CD14-positive monocyte (primary cell): ENCODE measurements around the gene MRPS6. TPM values are rescaled to one million over a fixed set of nuclear protein-coding genes. Genes with fewer than 3 reads are reported as not detected.
A peak's percentile ranks its signal among the peaks of the same experiment; 100 is the strongest.

ENCODE experiments used
- DNase-seq, 3 donors: peaks; one replicate each; pipeline ENCODE4 v3.0.0-alpha.2; 2011 to 2022
- H2AFZ ChIP-seq: 2 replicates; pipeline ENCODE4 v1.6.0; 2012; ENCODE audit warnings: mild to moderate bottlenecking, low read depth, low read length, inconsistent platforms; ENCODE audit not compliant: insufficient read depth, poor library complexity, severe bottlenecking
- H3K27ac ChIP-seq, 2 donors: 1 replicate in 1 of 2; 2 replicates in 1 of 2; pipeline ENCODE4 v1.5.1; 2012 to 2013; ENCODE audit warnings: low read length in 2 of 2, control low read depth in 1 of 2, inconsistent platforms in 1 of 2, low read depth in 1 of 2, mild to moderate bottlenecking in 1 of 2
- H3K27me3 ChIP-seq, 2 donors: one replicate each; pipeline versions ENCODE4 v1.6.0 to v1.6.1; 2011 to 2013; ENCODE audit warnings: low read length in 2 of 2; ENCODE audit not compliant: control insufficient read depth in 2 of 2, insufficient read depth in 2 of 2
- H3K36me3 ChIP-seq, 2 donors: replicated peaks in 1 of 2; 1 replicate in 1 of 2; 2 replicates in 1 of 2; pipeline versions ENCODE4 v1.5.1 to v1.6.1; 2012 to 2013; ENCODE audit warnings: low read length in 2 of 2, control low read depth in 1 of 2, inconsistent platforms in 1 of 2, mild to moderate bottlenecking in 1 of 2; ENCODE audit not compliant: insufficient read depth in 2 of 2, control insufficient read depth in 1 of 2
- H3K4me1 ChIP-seq, 2 donors: 1 replicate in 1 of 2; 2 replicates in 1 of 2; pipeline versions ENCODE4 v1.5.1 to v1.6.1; 2012 to 2013; ENCODE audit warnings: low read length in 2 of 2, control low read depth in 1 of 2, inconsistent platforms in 1 of 2, mild to moderate bottlenecking in 1 of 2, moderate library complexity in 1 of 2; ENCODE audit not compliant: insufficient read depth in 2 of 2, control insufficient read depth in 1 of 2
- H3K4me2 ChIP-seq: replicated peaks from 2 replicates; pipeline ENCODE3; 2012; ENCODE audit warnings: low read length, moderate library complexity, mild to moderate bottlenecking; ENCODE audit not compliant: poor library complexity, severe bottlenecking; ENCODE audit errors: extremely low read depth
- H3K4me3 ChIP-seq, 3 experiments: fragments of 200-600 bp in 1 of 3; sonication (generic) in 1 of 3; replicated peaks in 1 of 3; 1 replicate in 2 of 3; 2 replicates in 1 of 3; pipeline ENCODE4 v1.5.1; 2011 to 2013; ENCODE audit warnings: low read length in 3 of 3, mild to moderate bottlenecking in 3 of 3, control low read depth in 2 of 3, low read depth in 2 of 3, inconsistent platforms in 1 of 3, moderate library complexity in 1 of 3
- H3K79me2 ChIP-seq: 2 replicates; pipeline ENCODE4 v1.6.0; 2012; ENCODE audit warnings: mild to moderate bottlenecking, control low read depth, inconsistent platforms, low read length, moderate library complexity; ENCODE audit not compliant: insufficient read depth
- H3K9ac ChIP-seq: 2 replicates; pipeline ENCODE4 v1.6.0; 2017; ENCODE audit warnings: low read length, mild to moderate bottlenecking; ENCODE audit not compliant: insufficient read depth, poor library complexity, severe bottlenecking
- H3K9me3 ChIP-seq, 2 donors: replicated peaks in 1 of 2; 1 replicate in 1 of 2; 2 replicates in 1 of 2; pipeline versions ENCODE4 v1.5.1 to v1.6.1; 2012 to 2013; ENCODE audit warnings: low read length in 2 of 2, control low read depth in 1 of 2; ENCODE audit not compliant: control insufficient read depth in 1 of 2, insufficient read depth in 1 of 2
- H4K20me1 ChIP-seq: 2 replicates; pipeline ENCODE4 v1.6.0; 2012; ENCODE audit warnings: mild to moderate bottlenecking, low read length, control low read depth, moderate library complexity; ENCODE audit not compliant: insufficient read depth
- H3K27ac Mint-ChIP-seq, 7 donors: one replicate each; pipeline ENCODE4 v1.8.0; 2020; ENCODE audit warnings: mild to moderate bottlenecking in 7 of 7, mixed read lengths in 7 of 7, moderate library complexity in 6 of 7, inconsistent platforms in 2 of 7
- H3K27me3 Mint-ChIP-seq, 3 donors: one replicate each; pipeline ENCODE4 v1.8.0; 2021 to 2022; ENCODE audit warnings: low read depth in 3 of 3, mild to moderate bottlenecking in 3 of 3, mixed read lengths in 3 of 3, moderate library complexity in 3 of 3, inconsistent platforms in 1 of 3
- H3K36me3 Mint-ChIP-seq, 2 donors: one replicate each; pipeline ENCODE4 v1.8.0; 2020; ENCODE audit warnings: mixed read lengths in 2 of 2, inconsistent platforms in 1 of 2, mild to moderate bottlenecking in 1 of 2
- H3K4me1 Mint-ChIP-seq: one replicate; pipeline ENCODE4 v1.8.0; 2020; ENCODE audit warnings: mild to moderate bottlenecking, mixed read lengths
- H3K4me3 Mint-ChIP-seq, 2 donors: one replicate each; pipeline ENCODE4 v1.8.0; 2020; ENCODE audit warnings: mild to moderate bottlenecking in 2 of 2, mixed read lengths in 2 of 2, moderate library complexity in 1 of 2
- H3K9me3 Mint-ChIP-seq, 7 donors: one replicate each; pipeline ENCODE4 v1.8.0; 2020 to 2022; ENCODE audit warnings: mixed read lengths in 7 of 7, mild to moderate bottlenecking in 6 of 7, moderate library complexity in 6 of 7, inconsistent platforms in 2 of 7
- WGBS: methylation state at CpG from one replicate; pipeline ENCODE4 v1.1.5; 2013; ENCODE audit warnings: missing lambda C conversion rate; ENCODE audit not compliant: insufficient coverage; 5-methylcytosine and 5-hydroxymethylcytosine counted together
- intact Hi-C, 2 donors: fragments of 100-400 bp; cut with micrococcal nuclease; formaldehyde crosslinking; loops; one replicate each; pipeline versions ENCODE4 v1.15.0 to v1.15.1; 2023
- polyA plus RNA-seq, 3 donors: library from polyadenylated mRNA; depleted of rRNA in 1 of 3; unstranded in 2 of 3; stranded (reverse) in 1 of 3; fragments of 300-500 nt in 2 of 3; fragments of >200 nt in 1 of 3; fragmentation: Illumina TruSeq in 2 of 3; gene quantifications; 1 replicate in 2 of 3; 2 replicates in 1 of 3; pipeline ENCODE4 v1.2.3, GENCODE V29; 2012 to 2021
- TF ChIP-seq, protein P1 (sequence below): fragments of 200-600 bp; IDR thresholded peaks from one replicate; pipeline ENCODE4 v1.8.0; 2022; ENCODE audit warnings: antibody characterized with exemption, mild to moderate bottlenecking

Gene MRPS6
- polyA plus RNA-seq, 3 donors, result 29.8 to 124 (median 101) TPM

DNA sequence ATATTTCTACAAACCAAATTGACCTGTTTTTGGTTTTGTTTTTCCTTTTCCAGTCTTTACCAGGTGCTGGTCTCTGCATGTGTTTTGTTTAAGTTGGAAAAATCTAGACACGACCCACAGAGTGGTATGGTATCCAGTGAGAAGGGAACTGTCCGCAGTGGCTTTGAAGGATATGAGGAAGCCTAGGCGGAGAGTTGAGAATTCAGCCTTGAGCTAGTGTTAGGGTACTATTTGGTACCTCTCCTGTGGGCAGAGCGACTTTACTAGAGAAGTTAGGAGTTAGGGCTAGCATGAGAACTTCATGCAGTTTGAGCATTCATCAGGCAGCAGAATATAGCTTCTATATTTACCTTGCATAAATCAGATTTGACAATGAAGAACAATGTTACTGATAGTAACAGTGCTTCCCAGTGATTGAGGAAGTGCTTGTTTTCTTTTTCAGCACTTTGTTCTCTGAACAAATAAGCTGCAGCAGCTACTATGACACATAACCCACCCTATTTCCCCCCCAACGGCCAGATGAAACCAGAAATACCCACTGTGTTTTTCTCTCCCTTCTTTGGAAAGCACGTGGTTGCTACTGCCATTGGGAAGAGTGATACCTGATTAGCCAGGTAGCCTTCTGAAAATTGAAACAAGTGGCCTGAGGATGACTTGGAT lies 19.0 kb downstream of the MRPS6 start:
- Mint-ChIP-seq H3K4me1 (peaks cover 18% of the 10 kb centered on the region), H3K4me3 (no peak overlapping the region), H3K36me3 (peaks cover 29 to 39% of the 10 kb centered on the region in 2 donors), H3K9me3 (no peaks in the 10 kb centered on the region), H3K27me3 (no peaks in the 10 kb centered on the region), H3K27ac (peak overlapping the region in 2 of 7 donors; percentile 56 to 73)
- TF ChIP-seq, protein P1, sequence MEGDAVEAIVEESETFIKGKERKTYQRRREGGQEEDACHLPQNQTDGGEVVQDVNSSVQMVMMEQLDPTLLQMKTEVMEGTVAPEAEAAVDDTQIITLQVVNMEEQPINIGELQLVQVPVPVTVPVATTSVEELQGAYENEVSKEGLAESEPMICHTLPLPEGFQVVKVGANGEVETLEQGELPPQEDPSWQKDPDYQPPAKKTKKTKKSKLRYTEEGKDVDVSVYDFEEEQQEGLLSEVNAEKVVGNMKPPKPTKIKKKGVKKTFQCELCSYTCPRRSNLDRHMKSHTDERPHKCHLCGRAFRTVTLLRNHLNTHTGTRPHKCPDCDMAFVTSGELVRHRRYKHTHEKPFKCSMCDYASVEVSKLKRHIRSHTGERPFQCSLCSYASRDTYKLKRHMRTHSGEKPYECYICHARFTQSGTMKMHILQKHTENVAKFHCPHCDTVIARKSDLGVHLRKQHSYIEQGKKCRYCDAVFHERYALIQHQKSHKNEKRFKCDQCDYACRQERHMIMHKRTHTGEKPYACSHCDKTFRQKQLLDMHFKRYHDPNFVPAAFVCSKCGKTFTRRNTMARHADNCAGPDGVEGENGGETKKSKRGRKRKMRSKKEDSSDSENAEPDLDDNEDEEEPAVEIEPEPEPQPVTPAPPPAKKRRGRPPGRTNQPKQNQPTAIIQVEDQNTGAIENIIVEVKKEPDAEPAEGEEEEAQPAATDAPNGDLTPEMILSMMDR, result no peak
- WGBS, result no CpG with 5 or more reads among the region's 6 CpGs
- Histone ChIP-seq H3K9me3 (no peaks in the 10 kb centered on the region), H3K79me2 (peaks cover 79% of the 10 kb centered on the region), H3K36me3 (peaks cover 15 to 40% of the 10 kb centered on the region in 2 donors), H4K20me1 (peaks cover 87% of the 10 kb centered on the region), H2AFZ (no peak overlapping the region), H3K27me3 (no peaks in the 10 kb centered on the region), H3K4me2 (no peak overlapping the region), H3K27ac (peak overlapping the region in 1 of 2 donors; percentile 22), H3K9ac (no peak overlapping the region), H3K4me1 (peaks cover 3 to 7% of the 10 kb centered on the region in 2 donors), H3K4me3 (no peak overlapping the region)
- intact Hi-C loops, result no loop called here
- DNase-seq, result peak in 2 of 3 donors; percentile 8 to 9

DNA sequence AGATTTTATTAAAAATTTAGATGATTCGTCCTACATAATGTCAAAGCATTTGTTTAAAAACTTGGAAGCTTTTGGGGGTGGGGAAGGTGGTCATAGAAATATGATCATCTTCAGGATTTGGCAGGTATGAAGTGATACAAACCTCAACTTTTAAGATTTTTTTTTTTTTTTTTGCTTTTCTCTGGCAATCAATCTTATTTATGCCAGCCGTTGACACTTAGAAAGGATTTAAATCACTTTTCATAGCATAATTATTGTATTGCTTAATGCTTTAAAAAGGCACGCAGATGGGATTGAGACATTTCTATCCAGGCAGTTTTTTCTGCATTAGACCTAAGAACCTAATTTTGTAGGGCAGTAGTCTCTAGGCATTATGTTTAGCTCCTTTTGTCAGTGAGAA lies 19.7 kb downstream of the MRPS6 start:
- Histone ChIP-seq H3K27me3 (no peaks in the 10 kb centered on the region), H3K4me3 (no peak overlapping the region), H3K36me3 (peaks cover 15 to 39% of the 10 kb centered on the region in 2 donors), H2AFZ (no peak overlapping the region), H4K20me1 (peaks cover 88% of the 10 kb centered on the region), H3K4me2 (no peak overlapping the region), H3K27ac (no peak overlapping the region), H3K9ac (no peak overlapping the region), H3K79me2 (peaks cover 74% of the 10 kb centered on the region), H3K4me1 (peaks cover 3 to 7% of the 10 kb centered on the region in 2 donors), H3K9me3 (no peaks in the 10 kb centered on the region)
- H3K9me3 Mint-ChIP-seq, result no peaks in the 10 kb centered on the region
- H3K36me3 Mint-ChIP-seq, result peaks cover 29 to 39% of the 10 kb centered on the region in 2 donors
- H3K27me3 Mint-ChIP-seq, result no peaks in the 10 kb centered on the region
- H3K27ac Mint-ChIP-seq, result no peak overlapping the region
- DNase-seq, result no peak
- peaks cover 21% of the 10 kb centered on the region for H3K4me1 Mint-ChIP-seq
- no peak overlapping the region for H3K4me3 Mint-ChIP-seq
- no CpG with 5 or more reads among the region's 3 CpGs for WGBS
- TF ChIP-seq, protein P1, result no peak
- intact Hi-C loops, result no loop called here
